Activated B cell treated with CpG ODN at 0.5 μM for 24 hours (primary cell): ENCODE results near the gene IL20. TPM values are rescaled to one million over a fixed set of nuclear protein-coding genes. Genes with fewer than 3 reads are reported as not detected.

Experiments
- ATAC-seq: fragments of 200-7000 bp; cut with Tn5 transposase; one replicate; pipeline ENCODE4 v1.10.0; 2021; ENCODE audit warnings: low read depth, mild to moderate bottlenecking, moderate library complexity
- CTCF ChIA-PET: fragments of 350-600 bp; sonication (Branson Sonifier 250); formaldehyde crosslinking; loops from one replicate; lab custom pipeline; 2021; ENCODE audit warnings: antibody characterized with exemption; lab: Charles Lee
- POLR2A ChIA-PET: fragments of 350-600 bp; sonication (Branson Sonifier 250); formaldehyde crosslinking; loops from one replicate; lab custom pipeline; 2021; ENCODE audit warnings: antibody characterized with exemption; lab: Charles Lee
- DNase-seq: peaks from one replicate; pipeline ENCODE4 v3.0.0; 2022
- H3K27ac Mint-ChIP-seq: one replicate; pipeline ENCODE4 v1.8.0; 2020; ENCODE audit warnings: mixed read lengths
- H3K27me3 Mint-ChIP-seq: one replicate; pipeline ENCODE4 v1.8.0; 2021; ENCODE audit warnings: mixed read lengths
- H3K36me3 Mint-ChIP-seq: one replicate; pipeline ENCODE4 v1.8.0; 2021; ENCODE audit warnings: low read depth, mixed read lengths
- H3K4me1 Mint-ChIP-seq: one replicate; pipeline ENCODE4 v1.8.0; 2021; ENCODE audit warnings: mixed read lengths
- H3K4me3 Mint-ChIP-seq: one replicate; pipeline ENCODE4 v1.8.0; 2020; ENCODE audit warnings: mild to moderate bottlenecking, mixed read lengths
- H3K9me3 Mint-ChIP-seq: one replicate; pipeline ENCODE4 v1.8.0; 2020; ENCODE audit warnings: mixed read lengths
- CTCF ChIP-seq: fragments of 200-600 bp; IDR thresholded peaks from one replicate; pipeline ENCODE4 v1.8.0; 2022; ENCODE audit warnings: antibody characterized with exemption, mild to moderate bottlenecking
- intact Hi-C: fragments of 100-400 bp; cut with micrococcal nuclease; formaldehyde crosslinking; loops from one replicate; pipeline ENCODE4 v1.15.1; 2024
- total RNA-seq: library from RNA; stranded (reverse); gene quantifications from 2 replicates; pipeline ENCODE4 v1.2.3, GENCODE V29; 2022

The IL20 gene
- total RNA-seq, 1 donor from 2014 or later: not detected

GRCh38 chr1:206892351-206892984, 27.0 kb downstream of the IL20 start:
- H3K27me3 Mint-ChIP-seq: no peaks in the 10 kb centered on the region
- no peak for TF ChIP-seq CTCF
- DNase-seq: no peak
- H3K9me3 Mint-ChIP-seq: no peaks in the 10 kb centered on the region
- no peak overlapping the region for H3K4me3 Mint-ChIP-seq
- intact Hi-C loops: no loop called here
- H3K4me1 Mint-ChIP-seq: peaks cover 9% of the 10 kb centered on the region
- ChIA-PET CTCF (no interaction called here), POLR2A (no interaction called here)
- no peak for ATAC-seq
- no peak overlapping the region for H3K27ac Mint-ChIP-seq
- H3K36me3 Mint-ChIP-seq: no peaks in the 10 kb centered on the region

GRCh38 chr1:206893380-206893779, 28.0 kb downstream of the IL20 start:
- Mint-ChIP-seq H3K4me1 (peaks cover 9% of the 10 kb centered on the region), H3K27ac (no peak overlapping the region)
- POLR2A ChIA-PET: no interaction called here

GRCh38 chr1:206895325-206895724, 29.9 kb downstream of the IL20 start:
- ChIA-PET POLR2A (interaction anchor here (0.8 kb wide), 1 partner anchor 10 kb away, joined by 4 read pairs; no protein-coding TSS in a partner anchor), CTCF (no interaction called here)
- no peak for TF ChIP-seq CTCF
- DNase-seq: no peak
- H3K27ac Mint-ChIP-seq: no peak overlapping the region
- intact Hi-C loops: no loop called here
- H3K4me1 Mint-ChIP-seq: peaks cover 20% of the 10 kb centered on the region
- no peaks in the 10 kb centered on the region for H3K9me3 Mint-ChIP-seq
- no peaks in the 10 kb centered on the region for H3K27me3 Mint-ChIP-seq
- H3K4me3 Mint-ChIP-seq: no peak overlapping the region
- no peaks in the 10 kb centered on the region for H3K36me3 Mint-ChIP-seq
- ATAC-seq: no peak

More at GRCh38 chr1:206893380-206893779, 28.0 kb downstream of the IL20 start:
- Mint-ChIP-seq H3K36me3 (no peaks in the 10 kb centered on the region), H3K27me3 (no peaks in the 10 kb centered on the region), H3K9me3 (no peaks in the 10 kb centered on the region), H3K4me3 (no peak overlapping the region)
- no peak for DNase-seq
- ATAC-seq: no peak
- no peak for TF ChIP-seq CTCF
- CTCF ChIA-PET: interaction anchor here (0.9 kb wide), 1 partner anchor 19 kb away, joined by 6 read pairs; no protein-coding TSS in a partner anchor
- intact Hi-C loops: no loop called here

DNA sequence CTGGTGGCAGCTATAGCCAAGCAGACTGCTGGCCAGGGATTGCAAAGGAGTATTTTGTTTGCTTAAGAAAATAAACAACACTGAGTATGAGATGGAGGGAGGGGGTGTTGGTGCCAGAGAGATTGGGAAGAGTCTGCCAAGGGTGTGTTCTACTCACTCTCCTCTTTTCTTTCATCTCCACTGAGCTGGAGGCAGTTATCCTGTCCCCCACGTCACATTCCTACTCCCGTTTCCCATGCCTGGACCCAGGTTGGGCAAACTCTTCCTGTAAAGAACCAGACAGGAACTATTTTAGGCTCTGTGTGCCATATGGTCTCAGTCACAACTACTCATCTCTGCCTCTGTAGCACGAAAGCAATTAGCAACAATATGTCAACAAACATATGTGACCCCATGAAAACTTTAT, 30.4 kb downstream of the IL20 start:
- H3K36me3 Mint-ChIP-seq: no peaks in the 10 kb centered on the region
- intact Hi-C loops: no loop called here
- no peaks in the 10 kb centered on the region for H3K9me3 Mint-ChIP-seq
- no peak overlapping the region for H3K4me3 Mint-ChIP-seq
- H3K4me1 Mint-ChIP-seq: peaks cover 21% of the 10 kb centered on the region
- ChIA-PET CTCF (no interaction called here), POLR2A (no interaction called here)
- no peak for TF ChIP-seq CTCF
- no peak for ATAC-seq
- DNase-seq: no peak
- H3K27me3 Mint-ChIP-seq: no peaks in the 10 kb centered on the region
- H3K27ac Mint-ChIP-seq: no peak overlapping the region

GRCh38 chr1:206896261-206896660, 30.8 kb downstream of the IL20 start:
- no peaks in the 10 kb centered on the region for H3K9me3 Mint-ChIP-seq
- H3K36me3 Mint-ChIP-seq: no peaks in the 10 kb centered on the region
- ChIA-PET POLR2A (no interaction called here), CTCF (no interaction called here)
- no peaks in the 10 kb centered on the region for H3K27me3 Mint-ChIP-seq
- DNase-seq: no peak
- TF ChIP-seq CTCF: no peak
- no peak for ATAC-seq
- peaks cover 22% of the 10 kb centered on the region for H3K4me1 Mint-ChIP-seq
- H3K27ac Mint-ChIP-seq: no peak overlapping the region
- intact Hi-C loops: no loop called here
- H3K4me3 Mint-ChIP-seq: no peak overlapping the region
